WTC11 (cell line): ENCODE results near the gene MID1. TPM values are rescaled to one million over a fixed set of nuclear protein-coding genes. Genes with fewer than 3 reads are reported as not detected.

Source experiments
- ATAC-seq: fragments of 200-7000 bp; cut with Tn5 transposase; 2 replicates; pipeline ENCODE4 v1.10.0; 2021; ENCODE audit warnings: mild to moderate bottlenecking, moderate library complexity
- CTCF ChIA-PET: fragments of 300-600 bp; sonication (Branson Sonifier 250); formaldehyde crosslinking; loops from one replicate; lab custom pipeline; 2021; ENCODE audit warnings: antibody characterized with exemption; lab: Charles Lee
- POLR2A ChIA-PET: fragments of 350-600 bp; sonication (Branson Sonifier 250); formaldehyde crosslinking; loops from one replicate; lab custom pipeline; 2021; ENCODE audit warnings: antibody characterized with exemption; lab: Charles Lee
- DNase-seq: peaks from one replicate; pipeline ENCODE4 v3.0.0; 2021; ENCODE audit warnings: low spot score
- H3K27ac Mint-ChIP-seq: 2 replicates; pipeline ENCODE4 v1.8.0; 2021; ENCODE audit warnings: mixed read lengths
- H3K27me3 Mint-ChIP-seq: 2 replicates; pipeline ENCODE4 v1.8.0; 2021; ENCODE audit warnings: low read depth, mild to moderate bottlenecking, moderate library complexity, mixed read lengths
- H3K36me3 Mint-ChIP-seq: 2 replicates; pipeline ENCODE4 v1.8.0; 2021; ENCODE audit warnings: mixed read lengths
- H3K4me1 Mint-ChIP-seq: 2 replicates; pipeline ENCODE4 v1.8.0; 2022; ENCODE audit warnings: mixed read lengths
- H3K4me3 Mint-ChIP-seq: 2 replicates; pipeline ENCODE4 v1.8.0; 2021; ENCODE audit warnings: mild to moderate bottlenecking, moderate library complexity, mixed read lengths
- H3K9me3 Mint-ChIP-seq: 2 replicates; pipeline ENCODE4 v1.8.0; 2021; ENCODE audit warnings: mixed read lengths
- CDX4 ChIP-seq: fragments of 250-450 bp; sonication (Bioruptor Pico); IDR thresholded peaks from 2 replicates; pipeline ENCODE4 v1.9.0; 2021; ENCODE audit warnings: moderate library complexity, mild to moderate bottlenecking, inconsistent platforms, borderline replicate concordance
- ELF4 ChIP-seq: sonication (generic); formaldehyde crosslinking; IDR thresholded peaks from 2 replicates; pipeline ENCODE4 v1.8.1; 2022; ENCODE audit warnings: low read depth, mild to moderate bottlenecking, moderate library complexity, missing genetic modification reagents
- EMX1 ChIP-seq: fragments of 250-450 bp; sonication (Bioruptor Pico); IDR thresholded peaks from 2 replicates; pipeline ENCODE4 v1.8.0; 2021; ENCODE audit warnings: mild to moderate bottlenecking
- FOXJ3 ChIP-seq: sonication (generic); formaldehyde crosslinking; IDR thresholded peaks from 2 replicates; pipeline ENCODE4 v1.9.0; 2021; ENCODE audit warnings: missing genetic modification reagents, mild to moderate bottlenecking, borderline replicate concordance
- JUN ChIP-seq: sonication (generic); formaldehyde crosslinking; IDR thresholded peaks from 2 replicates; pipeline ENCODE4 v1.8.0; 2023; ENCODE audit warnings: mild to moderate bottlenecking, missing genetic modification reagents
- NFYB ChIP-seq: sonication (generic); formaldehyde crosslinking; conservative IDR thresholded peaks from 2 replicates; pipeline ENCODE4 v1.8.0; 2022; ENCODE audit warnings: low read depth, missing genetic modification reagents
- NR1H2 ChIP-seq: sonication (generic); formaldehyde crosslinking; IDR thresholded peaks from 2 replicates; pipeline ENCODE4 v1.9.0; 2021; ENCODE audit warnings: mild to moderate bottlenecking, moderate library complexity, missing genetic modification reagents
- PREB ChIP-seq: sonication (generic); formaldehyde crosslinking; IDR thresholded peaks from 2 replicates; pipeline ENCODE4 v1.8.1; 2022; ENCODE audit warnings: mild to moderate bottlenecking, missing genetic modification reagents, moderate library complexity, borderline replicate concordance
- PRRX2 ChIP-seq: fragments of 250-450 bp; sonication (Bioruptor Pico); IDR thresholded peaks from 2 replicates; pipeline ENCODE4 v1.8.0; 2021; ENCODE audit warnings: mild to moderate bottlenecking
- SMAD4 ChIP-seq: sonication (generic); formaldehyde crosslinking; IDR thresholded peaks from 2 replicates; pipeline ENCODE4 v1.8.0; 2022; ENCODE audit warnings: mild to moderate bottlenecking, missing genetic modification reagents
- SOX15 ChIP-seq: fragments of 250-450 bp; sonication (Bioruptor Pico); IDR thresholded peaks from 2 replicates; pipeline ENCODE4 v1.9.0; 2021; ENCODE audit warnings: mild to moderate bottlenecking
- TEAD4 ChIP-seq: sonication (generic); formaldehyde crosslinking; IDR thresholded peaks from 2 replicates; pipeline ENCODE4 v1.8.0; 2022; ENCODE audit warnings: mild to moderate bottlenecking, missing genetic modification reagents
- total RNA-seq: library from RNA; stranded (reverse); gene quantifications from 3 replicates; pipeline ENCODE4 v1.2.3, GENCODE V29; 2021
- TF ChIP-seq, protein P1 (sequence below): sonication (generic); formaldehyde crosslinking; conservative IDR thresholded peaks from 2 replicates; pipeline ENCODE4 v1.8.1; 2023; ENCODE audit warnings: mild to moderate bottlenecking, low read depth, missing genetic modification reagents, moderate library complexity
- TF ChIP-seq, protein P2 (sequence below): sonication (generic); formaldehyde crosslinking; conservative IDR thresholded peaks from 2 replicates; pipeline ENCODE4 v1.8.1; 2022; ENCODE audit warnings: mild to moderate bottlenecking, missing genetic modification reagents
- TF ChIP-seq, protein P3 (sequence below): sonication (generic); formaldehyde crosslinking; IDR thresholded peaks from 2 replicates; pipeline ENCODE4 v1.8.1; 2023; ENCODE audit warnings: mild to moderate bottlenecking, missing genetic modification reagents

The MID1 gene
- total RNA-seq, 1 experiment from 2014 or later: 52.2 TPM

GRCh38 chrX:10608099-10608498, 12.3 kb downstream of the MID1 start (continued):
- TF ChIP-seq, protein P1, sequence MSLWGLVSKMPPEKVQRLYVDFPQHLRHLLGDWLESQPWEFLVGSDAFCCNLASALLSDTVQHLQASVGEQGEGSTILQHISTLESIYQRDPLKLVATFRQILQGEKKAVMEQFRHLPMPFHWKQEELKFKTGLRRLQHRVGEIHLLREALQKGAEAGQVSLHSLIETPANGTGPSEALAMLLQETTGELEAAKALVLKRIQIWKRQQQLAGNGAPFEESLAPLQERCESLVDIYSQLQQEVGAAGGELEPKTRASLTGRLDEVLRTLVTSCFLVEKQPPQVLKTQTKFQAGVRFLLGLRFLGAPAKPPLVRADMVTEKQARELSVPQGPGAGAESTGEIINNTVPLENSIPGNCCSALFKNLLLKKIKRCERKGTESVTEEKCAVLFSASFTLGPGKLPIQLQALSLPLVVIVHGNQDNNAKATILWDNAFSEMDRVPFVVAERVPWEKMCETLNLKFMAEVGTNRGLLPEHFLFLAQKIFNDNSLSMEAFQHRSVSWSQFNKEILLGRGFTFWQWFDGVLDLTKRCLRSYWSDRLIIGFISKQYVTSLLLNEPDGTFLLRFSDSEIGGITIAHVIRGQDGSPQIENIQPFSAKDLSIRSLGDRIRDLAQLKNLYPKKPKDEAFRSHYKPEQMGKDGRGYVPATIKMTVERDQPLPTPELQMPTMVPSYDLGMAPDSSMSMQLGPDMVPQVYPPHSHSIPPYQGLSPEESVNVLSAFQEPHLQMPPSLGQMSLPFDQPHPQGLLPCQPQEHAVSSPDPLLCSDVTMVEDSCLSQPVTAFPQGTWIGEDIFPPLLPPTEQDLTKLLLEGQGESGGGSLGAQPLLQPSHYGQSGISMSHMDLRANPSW (CRISPR knock-in tag): no peak
- no peak for TF ChIP-seq NFYB (CRISPR knock-in tag)
- TF ChIP-seq, protein P2, sequence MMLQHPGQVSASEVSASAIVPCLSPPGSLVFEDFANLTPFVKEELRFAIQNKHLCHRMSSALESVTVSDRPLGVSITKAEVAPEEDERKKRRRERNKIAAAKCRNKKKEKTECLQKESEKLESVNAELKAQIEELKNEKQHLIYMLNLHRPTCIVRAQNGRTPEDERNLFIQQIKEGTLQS (CRISPR knock-in tag): no peak
- no peak for TF ChIP-seq TEAD4 (CRISPR knock-in tag)
- no peak for TF ChIP-seq ELF4
- no peak for TF ChIP-seq EMX1
- TF ChIP-seq PREB (CRISPR knock-in tag): no peak
- TF ChIP-seq, all 79 proteins: peak for 0

GRCh38 chrX:10607233-10607632, 13.2 kb downstream of the MID1 start:
- Mint-ChIP-seq H3K9me3 (no peaks in the 10 kb centered on the region), H3K4me3 (no peak overlapping the region), H3K36me3 (no peaks in the 10 kb centered on the region), H3K27me3 (no peaks in the 10 kb centered on the region), H3K27ac (peak overlapping the region; percentile 27; the same call in 1 of the 2 replicates), H3K4me1 (peaks cover 80% of the 10 kb centered on the region)
- TF ChIP-seq PRRX2 (CRISPR knock-in tag) (no peak), FOXJ3 (CRISPR knock-in tag) (no peak), JUN (CRISPR knock-in tag) (no peak), CDX4 (CRISPR knock-in tag) (no peak)
- TF ChIP-seq, protein P3, sequence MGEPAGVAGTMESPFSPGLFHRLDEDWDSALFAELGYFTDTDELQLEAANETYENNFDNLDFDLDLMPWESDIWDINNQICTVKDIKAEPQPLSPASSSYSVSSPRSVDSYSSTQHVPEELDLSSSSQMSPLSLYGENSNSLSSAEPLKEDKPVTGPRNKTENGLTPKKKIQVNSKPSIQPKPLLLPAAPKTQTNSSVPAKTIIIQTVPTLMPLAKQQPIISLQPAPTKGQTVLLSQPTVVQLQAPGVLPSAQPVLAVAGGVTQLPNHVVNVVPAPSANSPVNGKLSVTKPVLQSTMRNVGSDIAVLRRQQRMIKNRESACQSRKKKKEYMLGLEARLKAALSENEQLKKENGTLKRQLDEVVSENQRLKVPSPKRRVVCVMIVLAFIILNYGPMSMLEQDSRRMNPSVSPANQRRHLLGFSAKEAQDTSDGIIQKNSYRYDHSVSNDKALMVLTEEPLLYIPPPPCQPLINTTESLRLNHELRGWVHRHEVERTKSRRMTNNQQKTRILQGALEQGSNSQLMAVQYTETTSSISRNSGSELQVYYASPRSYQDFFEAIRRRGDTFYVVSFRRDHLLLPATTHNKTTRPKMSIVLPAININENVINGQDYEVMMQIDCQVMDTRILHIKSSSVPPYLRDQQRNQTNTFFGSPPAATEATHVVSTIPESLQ (CRISPR knock-in tag): no peak
- ATAC-seq (no peak), DNase-seq (no peak)
- ChIA-PET POLR2A (no interaction called here), CTCF (interaction anchor here (1.3 kb wide), 1 partner anchor 8 kb away, joined by 3 read pairs; no protein-coding TSS in a partner anchor)

GRCh38 chrX:10603612-10604011, 16.8 kb downstream of the MID1 start:
- CTCF ChIA-PET: no interaction called here
- ATAC-seq: peak; percentile 55
- no peak for DNase-seq
- Mint-ChIP-seq H3K27me3 (no peaks in the 10 kb centered on the region), H3K27ac (peak overlapping the region; percentile 84), H3K9me3 (no peaks in the 10 kb centered on the region), H3K4me1 (peaks cover 78% of the 10 kb centered on the region), H3K4me3 (peak overlapping the region; percentile 30), H3K36me3 (no peaks in the 10 kb centered on the region)
- no peak for TF ChIP-seq SOX15 (CRISPR knock-in tag)
- no peak for TF ChIP-seq SMAD4 (CRISPR knock-in tag)
- TF ChIP-seq NR1H2: no peak
- POLR2A ChIA-PET: no interaction called here
